Activated CD4-positive, alpha-beta T cell treated with anti-CD3 and anti-CD28 coated beads, Interleukin-2, Interleukin-4, amounts not matched to agents 100 ng/mL and 50 ng/mL, durations not matched to agents 16 hours and 8 hours (primary cell): Measurements from ENCODE around the gene LGSN.
"Not testable (repeated sequence)": the region's sequence is repeated elsewhere in the genome, so short reads cannot be mapped to it uniquely, and the experiment has no call there.

Experiments used
- DNase-seq: peaks from one replicate; pipeline ENCODE4 v3.0.0-alpha.2; 2020; ENCODE audit warnings: low spot score

The LGSN gene

DNA sequence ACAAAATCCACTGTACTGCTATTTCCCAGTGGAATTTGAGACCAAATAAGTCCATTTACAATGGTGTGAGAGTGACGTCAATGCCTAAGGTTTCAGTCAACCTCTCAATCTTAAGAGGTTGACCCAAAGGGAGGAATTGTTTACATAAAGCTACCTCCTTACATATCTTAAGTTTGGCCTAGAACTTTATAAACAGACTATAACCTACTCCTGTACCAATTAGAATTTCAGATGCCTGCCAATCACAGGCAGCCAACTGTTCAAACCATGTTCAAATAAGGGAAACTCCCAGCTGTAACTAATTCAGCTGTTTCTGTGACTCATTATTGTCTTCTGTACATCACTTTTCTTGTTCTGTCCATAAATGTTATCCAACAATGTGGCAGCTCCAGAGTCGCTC is 14.5 kb downstream of the LGSN start:
- DNase-seq: no peak

DNA sequence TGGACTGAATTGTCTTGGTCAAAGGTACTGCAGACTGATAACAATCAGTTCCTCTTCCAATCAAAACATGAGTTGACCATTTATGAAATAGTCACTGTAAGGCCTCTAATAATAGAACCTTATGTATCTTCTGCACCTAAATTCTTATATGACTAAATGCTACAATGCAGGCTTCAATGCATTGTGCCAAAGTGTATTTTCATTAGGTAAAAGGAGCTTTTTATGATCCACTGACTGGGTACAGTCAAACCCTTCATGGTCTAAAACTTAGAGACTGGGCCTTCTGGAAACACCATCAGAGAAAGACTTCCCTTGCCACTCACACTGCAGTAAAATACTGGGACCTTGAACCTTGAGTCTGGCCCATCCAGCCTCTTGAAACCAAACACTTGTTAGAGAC is 16.3 kb downstream of the LGSN start:
- no peak for DNase-seq

DNA sequence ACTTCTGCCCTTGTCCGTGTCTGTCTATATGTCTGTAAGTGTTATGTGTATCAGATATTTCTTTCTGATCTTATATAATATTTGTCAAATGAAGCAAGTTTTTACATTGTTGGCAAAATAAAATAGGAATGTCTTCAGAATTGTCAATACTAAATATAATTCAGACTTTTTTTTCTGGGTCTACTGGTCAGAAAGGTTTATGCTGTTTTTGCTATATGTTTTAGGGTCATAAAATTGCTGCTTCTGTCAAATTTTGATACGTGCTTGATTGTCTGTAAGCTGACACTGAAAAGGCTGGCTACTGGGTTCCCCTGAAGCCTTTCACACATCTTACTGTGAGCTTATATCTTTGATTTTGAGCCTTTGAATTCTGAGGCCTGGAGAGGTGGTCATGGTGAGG is 20.1 kb downstream of the LGSN start:
- no peak for DNase-seq

DNA sequence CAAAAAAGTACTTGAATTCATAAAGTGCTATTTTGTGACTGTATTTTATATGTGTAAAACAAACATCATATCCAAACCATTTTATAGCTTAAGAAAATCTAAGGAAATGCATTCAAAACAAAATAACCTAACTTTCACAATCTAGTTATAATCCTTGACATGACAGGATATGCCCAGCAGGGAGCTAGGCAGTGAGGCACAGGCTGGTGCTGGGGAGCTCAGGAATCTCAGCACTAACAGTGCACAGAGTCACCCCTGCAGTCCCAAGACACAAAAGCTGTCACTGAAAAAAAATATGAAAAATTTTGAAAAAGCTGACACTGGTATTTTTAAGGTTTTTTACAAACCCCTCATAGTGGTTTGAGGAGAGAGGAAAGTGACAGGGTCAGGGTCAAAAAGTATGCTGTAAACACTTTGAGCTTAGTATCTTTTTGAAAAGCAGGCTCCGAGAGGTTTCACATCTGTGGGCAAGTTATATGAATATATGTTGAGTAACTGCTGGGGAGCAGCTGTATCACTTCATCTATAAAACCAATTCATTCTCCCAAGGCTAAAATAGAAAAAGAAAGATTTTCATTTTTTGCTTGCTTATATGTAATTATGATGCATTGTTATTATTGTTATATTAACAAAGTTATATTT is 24.1 kb downstream of the LGSN start:
- DNase-seq: no peak

DNA sequence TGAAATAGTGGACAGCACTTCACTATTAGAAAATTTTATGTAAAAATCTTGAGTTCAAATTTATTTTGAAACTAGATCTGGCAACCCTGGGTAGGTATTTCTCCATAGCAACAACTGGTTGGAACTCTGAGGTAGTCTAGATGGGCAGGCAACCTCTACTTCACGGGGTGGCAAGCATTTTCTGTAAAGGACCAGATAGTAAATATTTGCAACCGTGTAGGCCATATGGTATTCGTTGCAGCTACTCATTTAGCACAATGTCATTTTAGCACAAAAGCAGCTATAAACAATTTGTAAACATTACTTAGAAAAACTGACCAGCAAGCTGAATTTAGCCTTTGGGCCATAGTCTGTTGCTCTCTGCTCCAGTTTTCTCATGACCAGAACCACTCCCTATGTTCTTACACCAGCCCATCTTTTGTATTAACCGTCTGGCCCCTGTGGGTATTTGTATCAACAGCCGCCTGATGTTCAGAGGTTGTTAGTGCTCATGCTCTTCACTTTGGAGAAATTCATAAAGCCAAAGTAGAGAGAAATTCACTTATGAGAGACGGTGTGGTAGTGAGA is 29.2 kb downstream of the LGSN start:
- no peak for DNase-seq

DNA sequence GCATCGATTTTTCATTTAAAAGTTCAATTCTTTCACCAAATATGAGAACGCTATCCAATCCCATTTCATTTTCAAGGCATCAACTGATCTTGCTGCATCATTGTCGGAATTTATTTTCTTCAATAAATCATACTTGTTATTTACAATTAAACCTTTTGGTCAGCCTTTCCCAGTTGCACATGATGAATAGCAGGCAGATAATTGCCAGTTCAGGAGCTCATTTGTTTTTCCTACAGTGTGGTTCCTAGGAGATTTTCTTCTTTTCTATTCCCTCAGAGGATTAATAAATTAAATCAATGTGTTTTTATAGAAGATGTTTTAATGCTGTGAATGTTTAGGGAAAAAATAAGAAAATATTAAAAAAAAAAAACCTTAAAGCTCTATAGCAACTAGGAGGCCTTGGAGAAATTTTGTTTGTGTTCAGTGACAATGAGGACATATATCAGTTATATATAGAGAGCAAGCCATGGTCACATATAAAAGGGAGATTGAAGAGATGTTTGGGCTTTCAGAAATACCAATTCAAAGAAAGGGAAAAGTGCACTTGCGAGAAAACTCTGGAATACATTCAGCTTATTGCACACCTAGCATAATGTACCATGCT is 30.4 kb downstream of the LGSN start:
- no peak for DNase-seq

DNA sequence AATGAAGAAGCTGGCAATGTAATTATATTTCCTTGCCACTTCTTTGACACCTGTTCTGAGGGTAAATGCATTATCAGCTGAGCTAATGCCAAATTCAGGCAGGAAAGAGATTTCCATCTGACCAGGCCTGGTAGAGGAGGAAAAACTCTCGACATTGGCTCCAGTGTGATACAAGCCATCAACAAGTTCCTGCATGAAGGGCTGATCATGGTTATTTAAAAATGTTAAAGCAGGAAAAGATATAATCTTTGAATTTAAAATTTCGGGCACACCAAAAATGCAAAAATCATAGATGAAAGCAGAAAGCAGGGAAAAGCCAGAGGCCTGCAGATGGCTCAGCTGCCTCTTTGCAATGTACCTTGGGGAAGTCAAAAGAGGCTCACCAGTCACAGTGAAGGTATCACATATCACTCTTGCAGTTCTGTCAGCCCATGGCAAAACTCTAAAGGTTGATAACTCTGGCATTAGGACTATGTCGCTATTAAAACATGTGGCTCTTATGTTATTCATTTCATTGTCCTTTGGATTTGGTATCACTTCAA is 39.1 kb downstream of the LGSN start:
- DNase-seq: no peak

DNA sequence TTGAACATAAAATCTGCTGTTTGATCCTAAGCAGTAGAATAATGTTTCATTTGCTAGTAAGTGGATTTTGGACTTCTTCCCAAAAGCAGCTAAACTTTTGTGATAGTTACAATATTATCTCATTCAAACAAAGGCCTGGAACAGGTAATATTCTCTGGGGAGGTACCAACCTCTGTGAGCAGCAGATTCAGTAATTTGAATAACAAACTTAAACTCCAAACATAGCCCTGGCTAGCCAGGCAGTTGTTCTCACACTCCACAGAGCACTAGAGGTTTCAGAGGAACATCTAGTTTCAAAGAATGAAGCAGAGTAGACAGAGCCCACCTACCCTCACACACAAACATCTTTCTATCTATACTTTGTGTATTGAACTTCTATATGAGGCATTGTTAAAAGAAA is 40.9 kb downstream of the LGSN start:
- DNase-seq: no peak

DNA sequence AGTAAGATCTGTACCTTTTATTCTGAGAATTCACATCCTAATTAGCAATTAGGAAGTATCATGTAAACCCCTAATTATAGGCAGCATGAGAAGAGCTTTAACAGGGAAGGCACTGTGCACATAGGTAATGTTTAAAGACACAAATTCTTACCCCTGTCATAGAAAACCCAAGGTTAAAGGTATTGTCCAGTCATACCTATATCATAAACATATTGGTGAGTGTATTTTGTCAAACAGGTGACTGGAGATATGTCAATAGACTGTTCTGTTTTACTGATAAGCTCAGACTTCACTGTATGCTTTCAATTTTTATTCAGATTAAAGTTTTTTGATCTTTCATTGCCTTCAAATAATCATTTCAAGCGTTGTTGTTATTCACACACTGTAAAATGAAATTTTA is 43.8 kb downstream of the LGSN start:
- no peak for DNase-seq

DNA sequence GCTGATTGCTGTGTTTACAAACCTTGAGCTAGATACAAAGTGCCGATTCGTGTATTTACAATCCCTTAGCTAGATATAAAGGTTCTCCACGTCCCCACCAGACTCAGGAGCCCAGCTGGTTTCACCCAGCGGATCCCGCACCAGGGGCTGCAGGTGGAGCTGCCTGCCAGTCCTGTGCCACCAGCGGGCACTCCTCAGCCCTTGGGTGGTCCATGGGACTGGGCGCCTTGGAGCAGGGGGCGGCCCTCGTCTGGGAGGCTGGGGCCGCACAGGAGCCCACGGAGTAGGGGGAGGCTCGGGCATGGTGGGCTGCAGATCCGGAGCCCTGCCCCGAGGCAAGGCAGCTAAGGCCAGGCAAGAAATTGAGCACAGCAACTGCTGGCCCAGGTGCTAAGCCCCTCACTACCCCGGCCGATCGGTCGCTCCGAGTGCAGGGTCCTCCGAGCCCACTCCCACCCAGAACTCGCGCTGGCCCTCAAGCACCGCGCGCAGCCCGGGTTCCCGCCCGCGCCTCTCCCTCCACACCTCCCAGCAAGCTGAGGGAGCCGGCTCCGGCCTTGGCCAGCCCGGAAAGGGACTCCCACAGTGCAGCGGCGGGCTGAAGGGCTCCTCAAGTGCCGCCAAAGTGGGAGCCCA is 44.9 kb downstream of the LGSN start:
- DNase-seq: not testable (repeated sequence)

DNA sequence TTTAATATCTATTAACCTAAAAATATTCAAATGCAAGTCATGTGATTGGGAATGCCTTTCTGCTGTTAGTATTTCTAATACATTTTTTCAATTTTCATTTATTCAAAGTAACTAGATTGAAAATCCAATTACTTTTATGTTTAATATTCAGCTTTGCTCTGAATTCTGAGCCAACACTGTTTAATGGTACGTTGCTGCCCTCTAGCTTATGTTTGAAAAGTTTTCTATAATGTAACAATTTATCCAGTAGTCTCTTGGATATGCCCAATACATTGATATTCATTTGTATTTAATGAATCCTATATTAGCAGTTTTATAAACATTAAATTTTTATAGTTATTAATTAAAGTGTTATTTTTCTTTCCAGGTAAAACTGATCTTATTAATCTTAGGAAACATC is 47.4 kb downstream of the LGSN start:
- peak; percentile 2 for DNase-seq

DNA sequence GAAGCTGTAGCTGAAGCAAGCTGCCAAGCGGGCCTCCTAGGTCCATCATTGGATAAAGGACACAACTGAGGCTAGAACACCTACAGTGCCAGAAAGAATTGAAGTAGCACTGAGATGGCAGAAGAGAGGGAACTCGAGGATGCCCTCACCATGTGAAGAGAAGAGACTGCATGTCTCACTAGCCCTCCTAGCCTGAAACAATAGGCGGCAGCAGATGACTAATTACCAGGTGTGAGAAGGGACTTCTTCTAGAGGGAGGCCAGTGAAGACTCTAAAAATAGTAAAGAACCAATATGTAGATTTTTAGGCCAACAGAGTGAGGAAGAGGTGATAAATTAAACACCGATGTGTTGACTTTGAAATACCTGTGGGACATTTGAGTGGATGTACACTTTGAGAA is 50.3 kb downstream of the LGSN start:
- DNase-seq: no peak

DNA sequence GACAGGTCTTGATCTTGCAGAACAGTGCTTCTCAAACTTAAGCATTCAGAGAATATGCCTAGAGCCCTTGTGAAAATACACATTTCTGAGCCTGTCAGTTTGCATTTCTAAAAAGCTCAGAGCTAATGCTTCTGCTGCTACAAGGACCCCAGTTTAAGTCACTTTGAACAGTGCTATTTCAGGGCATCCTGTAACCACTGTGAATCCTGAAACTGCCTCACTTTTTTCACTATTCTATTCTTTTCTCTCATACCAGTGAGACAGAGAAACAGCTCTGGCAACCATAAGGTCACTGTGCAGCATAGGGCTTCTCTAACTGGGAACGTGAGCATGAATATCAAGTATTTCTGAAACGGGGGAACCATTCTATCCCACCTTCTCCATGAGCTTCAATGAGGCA is 51.2 kb downstream of the LGSN start:
- no peak for DNase-seq

DNA sequence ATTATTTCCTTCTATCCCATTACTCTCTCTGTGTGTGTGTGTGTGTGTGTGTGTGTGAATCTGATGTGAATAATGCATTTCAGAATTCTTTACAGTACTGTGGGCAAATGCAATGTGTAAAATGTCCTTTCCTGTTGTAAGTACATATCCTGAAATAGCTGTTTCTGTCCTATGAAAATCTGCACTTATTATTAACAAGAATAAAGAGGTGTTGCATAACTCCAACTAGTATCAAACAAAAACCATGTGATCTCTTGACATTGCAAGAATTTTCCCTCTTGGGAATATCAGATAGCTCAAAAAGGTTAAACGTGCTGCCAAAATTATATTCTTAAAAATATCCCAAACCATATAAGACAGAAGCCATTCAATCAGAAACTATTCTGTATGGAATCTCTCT is 52.0 kb downstream of the LGSN start:
- no peak for DNase-seq

DNA sequence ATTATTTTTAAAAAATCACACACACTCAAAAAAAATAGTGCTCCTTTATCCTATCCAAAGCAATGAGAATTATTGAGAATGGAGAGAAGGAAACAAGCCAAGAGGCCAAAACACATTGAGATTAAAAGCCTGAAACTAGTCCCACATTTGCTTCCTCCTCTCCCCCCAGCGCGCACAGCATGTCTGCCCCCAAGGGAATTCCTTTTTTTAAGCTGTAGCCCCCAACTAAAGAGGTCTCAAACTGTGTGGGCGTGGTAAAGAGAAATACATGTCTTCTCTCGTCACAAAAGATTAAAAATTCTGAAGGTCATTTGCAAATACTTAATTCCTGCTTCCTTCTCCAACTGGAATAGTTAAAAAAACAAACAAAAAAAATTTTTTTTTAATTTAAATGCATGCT is 52.7 kb downstream of the LGSN start:
- DNase-seq: no peak

DNA sequence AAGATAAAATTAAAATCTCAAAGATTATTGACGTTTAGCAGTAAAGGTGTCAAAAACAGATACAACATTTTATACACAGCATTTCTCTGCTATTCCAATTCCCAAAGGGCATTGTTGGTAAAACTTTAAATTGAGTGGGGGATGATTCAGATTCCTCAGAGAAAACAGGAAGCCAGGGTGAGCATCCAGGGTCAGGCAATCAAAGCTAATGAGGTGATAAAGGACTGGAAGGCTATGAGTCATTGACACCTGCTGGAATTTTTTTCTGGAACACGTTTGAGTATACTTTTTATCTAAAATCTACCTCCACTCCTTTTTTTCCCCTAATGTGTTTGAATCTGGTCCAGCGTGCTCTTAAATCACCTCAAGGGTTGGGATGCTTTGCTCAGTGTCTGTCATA is 56.3 kb downstream of the LGSN start:
- no peak for DNase-seq

DNA sequence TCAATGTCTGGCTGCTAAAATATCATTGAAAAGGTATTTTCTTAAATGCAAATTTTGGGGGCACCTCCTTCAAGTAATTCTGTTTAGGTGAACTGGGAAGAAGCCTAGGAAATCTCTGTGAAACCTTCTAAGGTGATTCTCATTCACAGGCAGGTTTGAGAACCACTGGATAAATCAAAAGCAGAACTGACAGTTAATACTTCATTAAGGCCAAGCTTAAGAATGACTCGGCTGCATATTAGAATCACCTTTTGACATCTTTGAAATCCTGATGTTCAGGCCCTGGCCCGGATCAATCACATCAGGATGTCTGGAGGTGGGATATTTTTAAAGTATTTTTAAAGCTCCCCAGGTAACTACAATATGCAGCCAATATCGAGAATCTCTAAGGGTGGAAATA is 58.0 kb downstream of the LGSN start:
- DNase-seq: no peak

DNA sequence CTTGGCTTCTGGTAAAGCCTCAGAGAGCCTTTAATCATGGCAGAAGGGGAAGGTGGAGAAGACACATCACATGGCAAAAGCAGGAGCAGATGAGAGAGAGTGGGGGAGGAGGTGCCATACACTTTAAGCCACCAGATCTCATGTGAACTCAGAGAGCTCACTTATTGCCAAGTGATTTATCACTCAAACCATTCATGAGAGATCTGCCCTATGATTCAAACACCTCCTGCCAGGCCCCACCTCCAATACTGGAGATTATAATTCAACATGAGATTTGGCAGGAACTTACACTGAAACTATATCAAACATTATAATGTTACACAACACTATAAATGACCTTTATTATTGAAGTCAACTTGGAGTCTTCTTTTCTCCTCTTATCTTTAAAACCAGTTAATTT is 60.6 kb downstream of the LGSN start:
- DNase-seq: no peak

DNA sequence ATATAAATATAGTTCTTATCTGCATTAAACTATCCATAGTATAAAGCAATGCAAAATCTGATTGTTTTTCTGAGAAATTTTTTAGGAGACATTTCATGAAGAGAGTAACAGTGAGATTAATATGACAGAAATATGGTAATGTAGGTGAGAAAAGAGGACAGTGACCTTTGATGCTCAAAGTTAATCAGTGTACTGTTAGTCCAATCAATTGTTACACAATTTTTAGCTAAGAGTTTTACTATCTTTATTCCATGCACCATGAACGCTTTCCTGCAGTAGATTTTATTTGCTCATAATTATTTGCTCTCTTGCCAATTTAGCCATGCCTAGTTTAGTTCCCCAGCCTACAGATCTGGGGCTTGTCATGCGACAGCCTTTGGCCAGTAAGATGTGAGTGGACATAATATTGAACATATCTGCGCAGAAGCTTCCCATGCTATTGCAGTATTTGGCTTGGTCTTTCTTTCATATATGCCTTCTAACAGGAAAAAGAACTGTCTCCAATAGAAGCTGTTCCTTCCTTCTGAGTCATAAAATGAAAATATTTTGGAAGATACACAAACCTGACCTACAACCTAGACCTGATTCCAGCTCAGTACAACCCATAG is 69.8 kb downstream of the LGSN start:
- no peak for DNase-seq

DNA sequence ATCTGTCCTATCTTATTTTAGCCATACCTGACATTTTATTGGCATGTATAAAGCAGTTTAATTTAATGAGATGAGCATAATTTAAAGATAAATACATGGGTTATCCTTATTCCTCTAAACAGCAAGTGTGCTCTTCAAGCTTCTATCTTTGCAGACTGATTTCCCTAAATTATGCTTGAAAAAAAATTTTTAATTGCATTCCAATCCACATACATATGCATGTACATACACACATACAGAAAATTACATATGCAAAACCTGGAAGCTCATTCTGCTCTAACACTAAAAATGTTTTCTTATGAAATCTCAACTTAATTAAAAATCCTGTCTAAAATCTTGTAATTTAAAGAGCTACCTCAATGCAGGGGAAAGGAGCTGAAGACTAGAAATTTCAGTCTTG is 73.2 kb downstream of the LGSN start:
- no peak for DNase-seq

DNA sequence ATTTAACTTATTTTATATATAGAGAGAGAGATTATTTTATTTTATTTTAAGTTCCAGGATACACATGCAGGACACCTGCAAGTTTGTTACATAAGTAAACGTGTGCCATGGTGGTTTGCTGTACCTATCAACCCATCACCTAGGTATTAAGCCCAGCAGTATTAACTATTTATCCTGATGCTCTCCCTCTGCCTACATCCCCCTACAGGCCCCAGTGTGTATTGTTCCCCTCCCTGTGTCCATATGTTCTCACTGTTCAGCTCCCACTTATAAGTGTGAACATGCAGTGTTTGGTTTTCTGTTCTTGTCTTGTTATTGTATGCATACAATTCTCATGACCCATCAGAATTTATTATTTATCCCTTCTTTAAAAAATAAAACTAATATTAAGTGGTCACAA is 73.9 kb downstream of the LGSN start:
- no peak for DNase-seq

DNA sequence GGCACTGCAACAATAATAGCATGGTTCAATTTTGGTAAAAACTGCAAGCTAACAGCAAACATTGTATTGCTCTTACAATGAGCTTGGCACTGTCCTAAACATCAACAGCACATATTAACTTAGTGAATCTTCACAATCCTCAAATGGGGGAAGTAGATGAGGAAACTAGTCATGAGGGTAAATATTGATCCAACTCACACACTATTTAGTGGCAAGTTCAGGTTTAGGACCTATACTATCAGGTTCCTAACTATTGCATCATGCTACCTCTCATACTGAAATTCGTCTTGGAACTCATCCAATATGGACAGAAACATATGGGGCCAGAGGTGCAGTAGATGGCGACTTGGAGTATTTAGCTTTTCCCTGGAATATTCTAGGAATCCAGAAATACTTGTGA is 74.4 kb downstream of the LGSN start:
- DNase-seq: no peak

DNA sequence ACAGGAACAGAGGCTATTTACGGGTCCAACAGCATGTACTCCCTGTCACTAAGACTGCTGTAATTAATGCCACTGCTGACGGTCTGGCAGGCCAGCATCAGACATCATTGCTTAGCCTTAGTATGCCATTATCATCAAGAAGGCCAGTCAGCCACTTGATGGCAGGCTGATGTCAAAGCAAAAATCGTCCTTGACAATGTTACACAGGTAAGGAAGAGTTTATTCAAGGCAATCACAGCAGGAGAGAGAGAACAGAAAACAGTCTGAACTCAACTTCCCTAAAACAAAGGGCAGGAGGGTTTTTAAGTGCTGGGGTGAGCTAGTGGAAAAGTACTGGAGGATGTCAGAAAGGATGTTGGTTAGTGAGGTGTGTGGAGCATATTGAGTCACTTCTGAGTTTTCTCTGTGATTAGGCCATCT is 83.4 kb downstream of the LGSN start:
- no peak for DNase-seq
